Fibroblast of lung (primary cell): ENCODE measurements around the gene FAF2.

Experiments used
- CTCF ChIP-seq, 2 donors: IDR thresholded peaks in 1 of 2; conservative IDR thresholded peaks in 1 of 2; 1 replicate in 1 of 2; 2 replicates in 1 of 2; pipeline ENCODE4 v1.5.1; 2011 to 2012; ENCODE audit warnings: low read length in 2 of 2, control low read depth in 1 of 2, inconsistent platforms in 1 of 2, low read depth in 1 of 2, mild to moderate bottlenecking in 1 of 2
- EZH2 ChIP-seq: IDR thresholded peaks from 2 replicates; pipeline ENCODE4 v1.5.1; 2012; ENCODE audit warnings: low read length, control low read depth, mild to moderate bottlenecking; ENCODE audit errors: missing control alignments

- TF ChIP-seq CTCF (conservative IDR thresholded peaks at IDR 0.05 in 1 of 2, IDR thresholded peaks at IDR 0.05 in 1 of 2; ENCODE audit: low read depth in 1 of 2, low read length in 2 of 2) (no peak), EZH2 (no peak)
Measured at GRCh38 chr5:176415240-176415951, 32.8 kb upstream of the FAF2 start.
